GM12872 (cell line): Measurements from ENCODE around the gene FASTK.

ENCODE experiments used
- CTCF ChIP-seq: IDR thresholded peaks from 3 replicates; pipeline ENCODE4 v1.5.1; 2011; ENCODE audit warnings: low read depth, mild to moderate bottlenecking, low read length, moderate library complexity; ENCODE audit not compliant: insufficient read depth

The FASTK gene

GRCh38 chr7:151116603-151117440, 36.2 kb upstream of the FASTK start:
- no peak for TF ChIP-seq CTCF

- no peak for TF ChIP-seq CTCF
Measured at GRCh38 chr7:151115836-151116418, 35.3 kb upstream of the FASTK start.

- TF ChIP-seq CTCF = no peak
Measured at GRCh38 chr7:151115121-151115835, 34.7 kb upstream of the FASTK start.

- no peak for TF ChIP-seq CTCF
Measured at GRCh38 chr7:151114151-151115090, 33.8 kb upstream of the FASTK start.

GRCh38 chr7:151113344-151114150, 32.9 kb upstream of the FASTK start:
- TF ChIP-seq CTCF = no peak

- peak; percentile 90 for TF ChIP-seq CTCF
Measured at GRCh38 chr7:151110941-151111645, 30.5 kb upstream of the FASTK start.
